NCI-H1092 treated with DMSO at 0.1 percent for 48 hours (cell line): ENCODE data around the gene GPR4.

ENCODE experiments used
- DNase-seq: peaks from one replicate; lab custom pipeline; 2025; lab: John Stamatoyannopoulos, UW

Gene GPR4

DNA sequence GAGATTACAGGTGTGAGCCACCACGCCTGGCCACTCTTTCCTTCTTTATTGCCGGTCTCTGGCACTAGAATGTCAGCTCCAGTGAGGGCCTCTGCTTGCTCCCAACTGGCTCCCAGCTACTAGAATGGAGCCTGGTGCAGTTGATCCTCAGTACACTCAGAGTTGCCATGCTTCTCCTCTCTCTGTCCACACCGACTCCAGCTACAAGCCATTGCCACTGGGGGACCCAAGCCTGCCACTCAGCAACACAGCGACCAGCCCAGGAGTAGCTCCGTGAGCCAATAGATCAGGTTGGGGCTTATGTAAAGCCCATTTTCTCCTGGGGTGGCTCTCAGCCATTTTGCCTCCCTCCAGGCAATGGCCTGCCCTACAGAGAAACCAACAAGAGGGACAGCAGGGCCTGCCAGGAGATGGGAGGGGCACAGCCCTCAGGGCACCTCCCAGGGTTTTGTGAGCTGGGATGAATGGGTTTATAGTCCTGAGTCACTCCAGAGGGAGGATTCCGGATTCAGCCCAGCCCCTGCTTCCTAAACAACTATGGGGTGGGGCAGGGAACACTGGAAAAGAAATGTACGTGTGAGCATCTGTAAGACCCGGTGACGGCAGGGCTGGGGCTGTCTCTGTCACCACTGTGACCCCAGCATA, 53.9 kb downstream of the GPR4 start:
- no peak for DNase-seq

DNA sequence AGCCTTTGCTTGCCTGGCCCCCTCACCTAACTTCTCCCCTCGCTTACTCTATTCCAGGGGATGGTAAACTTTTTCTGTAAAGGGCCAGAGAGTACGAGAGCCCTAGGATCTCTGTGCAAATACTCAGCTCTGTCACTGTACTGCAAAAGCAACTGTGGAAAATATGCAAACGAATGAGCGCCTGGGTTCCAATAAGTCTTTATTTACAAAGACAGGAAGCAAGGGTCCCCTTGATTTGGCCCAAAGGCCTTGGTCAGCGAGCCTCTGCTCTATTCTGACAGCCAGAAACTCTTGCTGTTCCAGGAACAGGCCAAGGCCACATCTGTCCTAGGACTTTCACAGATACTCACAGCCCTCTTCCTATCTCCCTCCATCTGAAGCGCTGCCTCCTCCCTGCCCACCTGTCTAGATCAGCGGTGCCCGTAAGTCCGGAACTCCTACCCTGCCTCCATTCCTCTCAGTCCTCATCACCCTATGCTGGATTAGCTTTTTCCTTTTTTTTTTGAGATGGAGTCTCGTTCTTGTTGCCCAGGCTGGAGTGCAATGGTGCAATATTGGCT, 54.7 kb downstream of the GPR4 start:
- no peak for DNase-seq

DNA sequence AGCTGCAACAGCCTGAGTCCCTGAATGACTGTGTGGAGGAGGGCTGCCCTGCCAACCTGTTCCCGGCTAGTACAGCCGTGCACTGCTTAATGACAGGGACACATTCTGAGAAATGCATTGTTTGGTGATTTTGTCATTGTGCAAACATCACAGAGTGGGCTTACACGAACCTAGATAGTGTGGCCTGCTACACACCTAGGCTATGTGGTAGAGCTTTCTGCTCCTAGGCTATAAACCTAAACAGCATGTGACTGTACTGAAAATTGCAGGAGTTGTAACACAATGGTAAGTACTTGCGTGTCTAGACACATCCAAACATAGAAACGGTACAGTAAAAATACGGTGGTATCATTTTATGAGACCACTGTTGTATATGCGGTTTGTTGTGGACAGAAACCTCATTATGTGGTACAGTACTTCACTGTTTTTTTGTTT, 59.8 kb downstream of the GPR4 start:
- no peak for DNase-seq
